Measurements from ENCODE around the gene TFB1M.

DNA sequence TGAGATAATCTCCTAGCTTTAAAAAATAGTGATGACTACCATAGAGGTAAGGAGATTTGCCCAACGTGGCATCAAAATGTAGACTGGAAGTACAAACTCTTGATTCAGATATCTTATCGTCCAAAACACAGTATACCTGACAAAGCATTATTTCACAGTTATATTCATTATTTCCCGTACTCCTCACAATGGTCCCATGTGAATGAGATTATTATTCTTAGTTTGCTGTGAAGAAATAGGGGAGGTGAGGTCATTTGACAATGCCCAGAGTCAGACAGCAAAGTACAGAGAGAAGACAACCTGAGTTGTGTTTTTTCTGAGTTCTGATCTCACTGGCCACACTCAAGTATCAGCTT lies 1.2 kb upstream of the TFB1M start:
- TF ChIP-seq, protein P1, sequence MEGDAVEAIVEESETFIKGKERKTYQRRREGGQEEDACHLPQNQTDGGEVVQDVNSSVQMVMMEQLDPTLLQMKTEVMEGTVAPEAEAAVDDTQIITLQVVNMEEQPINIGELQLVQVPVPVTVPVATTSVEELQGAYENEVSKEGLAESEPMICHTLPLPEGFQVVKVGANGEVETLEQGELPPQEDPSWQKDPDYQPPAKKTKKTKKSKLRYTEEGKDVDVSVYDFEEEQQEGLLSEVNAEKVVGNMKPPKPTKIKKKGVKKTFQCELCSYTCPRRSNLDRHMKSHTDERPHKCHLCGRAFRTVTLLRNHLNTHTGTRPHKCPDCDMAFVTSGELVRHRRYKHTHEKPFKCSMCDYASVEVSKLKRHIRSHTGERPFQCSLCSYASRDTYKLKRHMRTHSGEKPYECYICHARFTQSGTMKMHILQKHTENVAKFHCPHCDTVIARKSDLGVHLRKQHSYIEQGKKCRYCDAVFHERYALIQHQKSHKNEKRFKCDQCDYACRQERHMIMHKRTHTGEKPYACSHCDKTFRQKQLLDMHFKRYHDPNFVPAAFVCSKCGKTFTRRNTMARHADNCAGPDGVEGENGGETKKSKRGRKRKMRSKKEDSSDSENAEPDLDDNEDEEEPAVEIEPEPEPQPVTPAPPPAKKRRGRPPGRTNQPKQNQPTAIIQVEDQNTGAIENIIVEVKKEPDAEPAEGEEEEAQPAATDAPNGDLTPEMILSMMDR (IDR thresholded peaks at IDR 0.05; ENCODE audit: low read depth, low read length) = no peak
- TF ChIP-seq POLR2A (IDR thresholded peaks at IDR 0.05; ENCODE audit: extremely low read depth, insufficient read length) (no peak), MYC (IDR thresholded peaks at IDR 0.05; ENCODE audit: low read depth, low read length) (no peak)
- TF ChIP-seq, protein P2, sequence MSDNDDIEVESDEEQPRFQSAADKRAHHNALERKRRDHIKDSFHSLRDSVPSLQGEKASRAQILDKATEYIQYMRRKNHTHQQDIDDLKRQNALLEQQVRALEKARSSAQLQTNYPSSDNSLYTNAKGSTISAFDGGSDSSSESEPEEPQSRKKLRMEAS (IDR thresholded peaks at IDR 0.05; ENCODE audit: low read depth, low read length) = no peak
